ENCODE results near the gene DLG4.
"Not testable (repeated sequence)": the region's sequence is repeated elsewhere in the genome, so short reads cannot be mapped to it uniquely, and the experiment has no call there.

DLG4 gene

DNA sequence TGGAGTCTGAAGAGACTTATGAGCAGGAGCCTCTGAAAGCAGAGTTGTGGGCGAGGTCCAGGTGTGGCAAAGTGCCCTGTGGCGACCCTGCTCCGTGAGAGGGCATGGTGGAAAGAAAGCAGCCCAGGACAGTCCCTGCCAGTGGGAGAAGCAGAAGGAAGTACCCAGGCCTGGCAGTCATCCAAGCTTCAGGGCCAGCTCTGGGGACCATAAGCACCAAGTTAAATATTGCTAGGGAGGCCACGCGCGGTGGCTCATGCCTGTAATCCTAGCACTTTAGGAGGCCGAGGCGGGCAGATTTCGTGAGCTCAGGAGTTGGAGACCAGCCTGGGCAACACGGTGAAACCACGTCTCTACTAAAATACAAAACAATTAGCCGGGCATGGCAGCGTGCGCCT, 35.5 kb downstream of the DLG4 start:
- no peak for DNase-seq (ENCODE audit: low read depth)

GRCh38 chr17:7183433-7184090, 36.1 kb downstream of the DLG4 start:
- DNase-seq (ENCODE audit: low read depth): no peak

DNA sequence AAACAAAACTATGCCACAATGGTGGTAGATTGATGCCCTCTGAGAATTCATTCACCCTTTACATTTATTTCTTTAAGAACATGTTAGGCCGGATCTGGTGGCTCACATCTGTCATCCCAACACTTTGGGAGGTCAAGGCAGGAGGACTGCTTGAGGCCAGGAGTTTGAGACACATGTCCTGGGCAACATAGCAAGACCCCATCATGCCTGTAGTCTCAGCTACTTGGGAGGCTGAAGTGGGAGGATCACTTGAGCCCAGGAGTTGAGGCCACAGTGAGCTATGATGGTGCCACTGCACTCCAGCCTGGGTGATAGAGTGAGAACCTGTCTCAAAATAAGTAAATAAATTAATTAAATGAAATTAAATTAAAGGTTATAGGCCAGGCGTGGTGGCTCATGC, 37.5 kb downstream of the DLG4 start:
- DNase-seq (ENCODE audit: low read depth): not testable (repeated sequence)

DNA sequence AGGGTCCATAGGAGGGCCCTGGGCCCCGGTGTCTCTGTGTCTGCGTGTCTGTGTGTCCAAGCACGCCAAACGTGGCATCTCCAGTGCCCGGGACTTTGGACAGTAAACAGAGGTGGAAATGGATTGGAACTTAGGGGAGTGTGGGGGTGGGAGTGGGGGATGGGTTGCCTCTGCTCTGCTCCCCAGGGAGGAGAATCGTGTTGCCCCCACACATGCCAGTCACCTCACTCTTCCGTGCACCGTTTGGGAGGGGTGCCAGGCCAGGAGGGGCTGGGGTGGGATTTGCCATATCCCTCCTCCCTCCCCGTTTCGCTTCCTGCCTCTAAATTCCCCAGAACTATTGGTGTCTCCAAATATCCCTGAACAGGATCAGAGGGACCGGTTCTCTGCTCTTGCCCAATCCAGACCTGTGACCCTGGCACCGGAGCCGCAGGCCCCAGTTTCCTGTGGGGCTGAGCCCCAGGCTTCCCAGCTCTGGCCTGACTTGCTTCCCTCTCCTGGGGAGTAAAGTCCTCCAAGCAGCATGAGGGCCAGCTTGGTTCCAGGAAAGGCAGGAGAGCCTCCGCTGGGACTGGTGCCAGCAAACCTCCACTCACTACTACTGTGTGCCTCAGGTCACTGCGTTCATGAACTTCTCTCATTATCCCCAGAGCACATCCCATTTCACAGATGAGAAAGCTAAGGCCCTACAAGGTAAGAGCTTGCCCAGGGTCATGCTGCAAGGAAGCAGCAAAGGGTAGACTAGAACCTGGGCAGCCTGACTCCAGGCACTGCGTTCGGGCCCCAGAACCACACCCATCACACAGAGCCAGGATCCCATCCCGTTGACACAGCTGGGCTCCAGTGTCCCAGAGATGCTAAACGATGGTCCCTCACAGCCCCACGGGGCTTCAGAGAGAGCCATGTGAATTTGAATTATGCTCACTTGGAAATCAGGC, 40.0 kb downstream of the DLG4 start, which contains the start of gene ASGR1:
Gene ASGR1 (minus strand): TSS at position 54 of the 938 bp plus-strand sequence. CDS start 807 bp downstream, outside the sequence.
- DNase-seq (ENCODE audit: low read depth): no peak

- no peak for DNase-seq (ENCODE audit: low read depth)
These were observed 40.7 kb downstream of the DLG4 start for GRCh38 chr17:7178973-7179316.

- DNase-seq (ENCODE audit: low read depth): no peak
These were observed 41.6 kb downstream of the DLG4 start for GRCh38 chr17:7177954-7178477.

DNA sequence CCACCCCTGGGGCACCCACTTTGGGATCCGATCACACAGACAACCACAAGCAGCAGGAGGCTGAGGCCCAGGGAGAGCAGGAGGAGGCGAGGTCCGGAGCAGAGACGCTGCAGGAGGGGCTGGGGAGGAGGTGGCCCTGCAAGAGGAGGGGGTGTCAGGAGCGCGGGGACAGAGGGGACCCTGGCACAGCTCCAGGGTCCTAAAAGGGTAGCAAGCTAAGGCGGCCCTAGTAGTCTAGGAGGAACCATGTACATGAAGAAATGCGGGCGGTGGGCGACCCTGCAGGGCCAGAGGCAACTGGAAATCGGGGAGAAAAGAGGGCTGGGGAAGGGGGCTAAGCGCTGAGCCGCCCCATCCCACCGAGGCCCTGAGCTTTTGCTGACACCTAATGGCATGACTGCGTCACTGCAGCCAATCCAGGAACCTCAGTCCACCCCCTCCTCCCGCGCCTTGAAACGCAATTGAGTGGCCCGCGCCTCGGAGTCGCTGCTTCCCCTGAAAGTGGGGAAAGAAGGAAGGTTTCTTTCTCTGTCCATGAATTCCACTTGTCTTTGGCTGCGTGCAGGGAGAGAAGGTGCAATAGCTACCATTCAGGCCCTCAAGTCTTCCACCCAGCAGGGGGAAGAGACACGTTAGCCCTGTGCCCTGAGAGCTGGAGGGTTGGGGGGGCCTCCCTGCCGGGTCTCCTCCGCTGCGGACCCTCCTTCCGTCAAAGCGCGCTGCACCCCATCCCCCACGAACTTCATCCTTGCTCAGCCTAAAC, 42.3 kb downstream of the DLG4 start:
- DNase-seq (ENCODE audit: low read depth): peak; percentile 34

GRCh38 chr17:7176841-7177190, 42.8 kb downstream of the DLG4 start:
- DNase-seq (ENCODE audit: low read depth): no peak

DNA sequence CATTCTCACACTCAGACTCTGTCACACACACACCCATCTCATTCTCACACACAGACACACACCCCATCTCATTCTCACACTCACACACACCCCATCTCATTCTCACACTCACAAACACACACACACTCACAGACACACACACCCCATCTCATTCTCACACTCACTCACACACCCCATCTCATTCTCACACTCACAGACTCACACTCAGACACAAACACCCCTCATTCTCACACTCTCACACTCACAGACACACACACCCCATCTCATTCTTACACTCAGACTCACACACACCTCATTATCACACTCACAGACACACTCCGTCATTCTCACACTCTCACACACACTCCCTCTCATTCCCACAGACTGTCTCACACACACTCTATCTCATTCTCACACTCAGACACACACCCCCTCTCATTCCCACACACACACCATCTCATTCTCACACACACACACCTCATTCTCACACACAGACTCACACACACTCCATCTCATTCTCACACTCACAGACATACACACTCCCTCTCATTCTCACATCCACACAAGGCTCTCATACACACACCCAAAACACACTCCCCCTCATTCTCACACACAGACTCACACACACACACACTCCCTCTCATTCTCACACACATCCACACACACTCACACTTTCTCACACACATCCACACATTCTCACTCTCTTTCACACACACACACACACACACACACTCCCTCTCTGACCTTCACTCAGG, 43.4 kb downstream of the DLG4 start:
- no peak for DNase-seq (ENCODE audit: low read depth)

DNA sequence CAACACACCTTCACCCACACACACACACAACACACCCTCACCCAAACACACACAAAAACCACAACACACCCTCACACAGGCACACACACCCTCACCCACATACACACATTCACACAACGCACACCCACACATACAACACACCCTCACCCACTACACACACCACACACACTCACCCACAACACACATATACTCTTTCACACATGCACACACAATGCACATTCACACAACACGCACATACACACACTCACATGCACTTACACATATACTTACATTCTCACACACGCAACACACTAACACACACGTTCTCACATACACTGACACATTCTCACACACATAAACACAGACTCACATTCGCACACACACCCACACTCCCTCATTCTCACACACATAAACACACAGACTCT, 44.3 kb downstream of the DLG4 start:
- no peak for DNase-seq (ENCODE audit: low read depth)

- DNase-seq (ENCODE audit: low read depth): no peak
These were observed 44.9 kb downstream of the DLG4 start for GRCh38 chr17:7174603-7175326.

DNA sequence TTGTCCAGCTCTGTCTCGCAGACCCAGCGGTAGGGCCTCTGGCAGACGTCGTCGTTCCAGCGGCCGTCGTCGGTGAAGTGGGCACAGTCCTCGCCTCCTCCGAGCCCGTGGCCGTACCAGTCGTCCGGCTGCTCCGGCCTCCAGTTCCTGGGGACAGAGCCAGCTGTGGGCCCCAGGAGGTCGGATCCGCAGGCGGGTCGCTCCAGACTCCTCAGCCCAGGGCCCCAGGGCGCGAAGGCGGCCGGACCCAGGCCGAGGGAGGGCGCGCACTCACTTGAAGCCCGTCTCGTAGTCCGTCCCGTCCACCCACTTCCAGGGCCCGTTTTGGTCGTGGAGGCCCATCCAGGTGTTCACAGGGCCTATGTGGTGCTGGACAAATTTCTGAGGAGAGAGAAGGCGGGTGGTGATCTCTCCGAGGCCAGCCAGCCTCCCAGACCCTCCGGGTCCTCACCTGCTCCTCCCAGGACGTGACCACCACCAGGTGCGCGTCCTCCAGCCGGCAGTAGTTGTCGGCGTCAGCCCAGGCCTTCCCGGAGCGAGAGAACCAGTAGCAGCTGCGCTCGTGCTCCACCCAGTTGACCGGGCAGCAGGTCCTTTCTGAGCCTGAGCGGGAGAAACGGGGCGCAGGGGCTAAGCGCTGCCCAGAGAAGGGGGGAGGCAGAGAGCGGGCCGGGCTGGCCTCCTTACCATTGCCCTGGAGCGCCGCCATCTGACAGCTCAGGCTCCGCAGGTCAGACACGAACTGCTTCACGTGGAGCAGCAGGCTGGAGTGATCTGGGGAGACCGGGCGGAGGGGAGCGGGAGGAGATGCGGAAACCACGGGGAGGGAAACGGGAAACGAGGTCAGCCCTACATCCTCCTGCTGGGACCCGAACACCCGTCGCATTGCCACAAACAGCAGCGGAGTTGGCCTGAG, 45.7 kb downstream of the DLG4 start:
- DNase-seq (ENCODE audit: low read depth): peak; percentile 12

DNA sequence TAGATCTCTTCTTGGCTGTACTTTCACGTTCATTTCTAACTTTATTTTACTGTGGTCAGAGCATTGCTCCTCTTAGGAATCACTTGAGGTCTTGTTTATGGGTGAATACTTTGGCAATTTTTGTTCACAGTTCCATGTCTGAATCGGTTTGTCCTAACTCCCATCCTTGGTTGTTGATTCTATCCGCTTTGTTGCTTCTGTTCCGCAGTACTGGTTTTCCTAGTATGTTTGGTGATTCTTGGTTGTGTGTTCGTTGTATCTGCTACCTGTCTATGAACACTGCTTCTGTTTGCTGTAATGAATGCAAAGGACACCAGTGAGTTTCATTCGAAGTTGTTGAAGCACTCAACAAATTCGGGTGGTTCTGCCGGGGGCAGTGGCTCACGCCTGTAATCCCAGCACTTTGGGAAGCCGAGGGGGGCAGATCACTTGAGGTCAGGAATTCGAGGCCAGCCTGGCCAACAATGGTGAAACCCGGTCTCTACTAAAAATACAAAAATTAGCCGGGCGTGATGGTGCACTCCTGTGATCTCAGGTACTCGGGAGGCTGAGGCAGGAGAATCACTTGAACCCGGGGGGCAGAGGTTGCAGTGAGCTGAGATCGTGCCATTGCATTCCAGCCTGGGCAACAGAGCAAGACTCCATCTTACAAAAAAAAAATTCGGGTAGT, 47.0 kb downstream of the DLG4 start:
- DNase-seq (ENCODE audit: low read depth): not testable (repeated sequence)

DNA sequence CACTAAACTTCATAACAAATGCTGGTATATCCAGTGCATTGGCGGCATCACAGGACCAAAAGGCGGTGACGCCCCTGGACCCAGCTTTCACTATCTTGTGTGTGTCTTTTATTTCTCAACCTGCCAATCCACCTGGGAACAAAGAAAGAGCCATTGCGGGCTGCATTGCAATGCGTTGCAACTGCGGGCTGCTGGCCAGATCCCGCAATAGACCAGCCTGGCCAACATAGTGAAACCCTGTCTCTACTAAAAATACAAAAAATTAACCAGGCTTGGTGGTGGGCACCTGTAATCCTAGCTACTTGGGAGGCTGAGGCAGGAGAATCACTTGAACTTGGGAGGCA, 50.1 kb downstream of the DLG4 start:
- DNase-seq (ENCODE audit: low read depth): not testable (repeated sequence)

- DNase-seq (ENCODE audit: low read depth): not testable (repeated sequence)
These were observed 50.6 kb downstream of the DLG4 start for GRCh38 chr17:7168841-7169564.

DNA sequence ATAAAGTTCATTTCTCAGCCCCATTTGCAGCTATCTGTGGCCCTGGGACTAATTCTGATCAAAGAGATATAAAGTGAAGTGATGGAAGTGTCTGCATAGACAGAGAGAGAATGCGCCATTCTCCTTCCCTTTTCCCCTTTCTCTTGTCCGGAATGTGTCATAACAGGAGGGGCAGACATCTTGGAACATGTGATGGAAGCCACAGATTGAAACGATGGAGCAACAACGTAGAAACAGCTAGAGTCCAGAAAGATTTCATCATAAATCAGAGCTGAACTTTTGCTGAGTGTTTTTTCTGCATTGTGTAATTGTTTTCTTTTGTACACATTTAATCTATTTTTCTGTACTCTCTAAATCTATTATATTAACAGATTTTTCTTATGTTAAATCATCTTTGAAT, 51.8 kb downstream of the DLG4 start:
- no peak for DNase-seq (ENCODE audit: low read depth)

DNA sequence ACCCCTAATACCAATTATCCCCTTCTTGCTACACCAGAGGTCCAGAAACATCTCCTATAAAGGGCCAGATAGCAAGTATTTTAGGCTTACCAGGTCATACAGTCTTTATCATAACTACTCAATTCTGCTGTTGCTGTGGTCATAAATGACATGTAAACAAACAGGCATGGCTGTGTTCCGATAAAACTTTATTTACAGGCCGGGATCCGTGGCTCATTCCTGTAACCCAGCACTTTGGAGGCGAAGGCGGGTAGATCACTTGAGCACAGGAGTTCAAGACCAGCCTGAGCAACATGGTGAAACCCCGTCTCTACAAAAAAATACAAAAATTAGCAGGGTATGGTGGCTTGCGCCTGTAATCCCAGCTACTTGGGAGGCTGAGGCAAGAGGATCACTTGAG, 52.8 kb downstream of the DLG4 start:
- DNase-seq (ENCODE audit: low read depth): no peak

DNA sequence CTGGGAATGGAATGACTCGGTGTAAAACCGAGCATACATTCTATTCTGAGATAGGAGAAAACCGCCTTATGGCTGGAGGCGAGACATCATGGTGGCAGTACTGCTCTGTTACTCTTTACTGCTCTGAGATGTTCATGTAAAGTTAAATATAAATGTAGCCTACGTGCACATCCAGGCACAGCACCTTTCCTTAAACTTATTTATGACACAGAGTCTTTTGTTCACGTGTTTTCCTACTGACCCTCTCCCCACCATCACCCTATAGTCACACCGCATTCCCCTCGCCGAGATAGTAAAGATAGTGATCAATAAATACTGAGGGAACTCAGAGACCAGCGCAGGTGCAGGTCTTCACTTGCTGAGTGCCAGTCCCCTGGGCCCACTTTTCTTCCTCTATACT, 60.1 kb downstream of the DLG4 start:
- DNase-seq (ENCODE audit: low read depth): not testable (repeated sequence)

GRCh38 chr17:7158424-7158823, 61.2 kb downstream of the DLG4 start:
- not testable (repeated sequence) for DNase-seq (ENCODE audit: low read depth)
